Keratinocyte (primary cell): ENCODE results near the gene TTC39C. TPM values are rescaled to one million over a fixed set of nuclear protein-coding genes. Genes with fewer than 3 reads are reported as not detected.

Experiments
- DNase-seq: peaks from one replicate; pipeline ENCODE4 v3.0.0-alpha.2; 2011; ENCODE audit warnings: low read depth, missing footprints, low spot score
- FAIRE-seq: peaks from 2 replicates; lab custom pipeline; 2011; peaks lifted over from hg19 to GRCh38; lab: Jason Lieb, UNC
- H2AFZ ChIP-seq: 2 replicates; pipeline ENCODE4 v1.6.0; 2012; ENCODE audit warnings: low read length, control low read depth, inconsistent platforms; ENCODE audit not compliant: control insufficient read depth
- H3K27ac ChIP-seq: 2 replicates; pipeline ENCODE4 v1.5.1; 2011; ENCODE audit warnings: low read length; ENCODE audit not compliant: control insufficient read depth, insufficient read depth
- H3K27me3 ChIP-seq: 3 replicates; pipeline ENCODE4 v1.6.0; 2011; ENCODE audit warnings: low read length; ENCODE audit not compliant: control insufficient read depth, insufficient read depth; ENCODE audit errors: extremely low read depth
- H3K36me3 ChIP-seq, 2 experiments: 2 replicates in 1 of 2; 3 replicates in 1 of 2; pipeline ENCODE4 v1.5.1; 2011; ENCODE audit warnings: low read length in 2 of 2, mild to moderate bottlenecking in 1 of 2; ENCODE audit not compliant: control insufficient read depth in 2 of 2, insufficient read depth in 2 of 2; ENCODE audit errors: extremely low read depth in 1 of 2
- H3K4me1 ChIP-seq: 3 replicates; pipeline ENCODE4 v1.5.1; 2011; ENCODE audit warnings: low read length; ENCODE audit not compliant: control insufficient read depth, insufficient read depth; ENCODE audit errors: extremely low read depth
- H3K4me2 ChIP-seq: 3 replicates; pipeline ENCODE4 v1.6.0; 2011; ENCODE audit warnings: low read depth, low read length; ENCODE audit not compliant: control insufficient read depth, insufficient read depth; ENCODE audit errors: extremely low read depth
- H3K4me3 ChIP-seq, 3 experiments: fragments of 200-600 bp in 1 of 3; sonication (generic) in 1 of 3; 2 replicates in 2 of 3; 3 replicates in 1 of 3; pipeline ENCODE4 v1.5.1; 2011 to 2016; ENCODE audit warnings: low read length in 3 of 3, mild to moderate bottlenecking in 3 of 3, control low read depth in 2 of 3, inconsistent platforms in 1 of 3, low read depth in 1 of 3, mixed read lengths in 1 of 3, mixed run types in 1 of 3, moderate library complexity in 1 of 3; ENCODE audit not compliant: control insufficient read depth in 2 of 3, insufficient read depth in 2 of 3; ENCODE audit errors: extremely low read depth in 1 of 3
- H3K79me2 ChIP-seq: 2 replicates; pipeline ENCODE4 v1.6.0; 2012; ENCODE audit warnings: low read length; ENCODE audit not compliant: control insufficient read depth, insufficient read depth
- H3K9ac ChIP-seq: 3 replicates; pipeline ENCODE4 v1.6.0; 2011; ENCODE audit warnings: low read length; ENCODE audit not compliant: control insufficient read depth, insufficient read depth; ENCODE audit errors: extremely low read depth
- H3K9me1 ChIP-seq: 3 replicates; pipeline ENCODE4 v1.6.0; 2011; ENCODE audit warnings: low read length; ENCODE audit not compliant: control insufficient read depth, insufficient read depth; ENCODE audit errors: extremely low read depth
- H3K9me3 ChIP-seq: 2 replicates; pipeline ENCODE4 v1.5.1; 2012; ENCODE audit warnings: low read depth, low read length; ENCODE audit not compliant: control insufficient read depth
- H4K20me1 ChIP-seq: 3 replicates; pipeline ENCODE4 v1.6.0; 2011; ENCODE audit warnings: low read length; ENCODE audit not compliant: control insufficient read depth, insufficient read depth; ENCODE audit errors: extremely low read depth
- EZH2 ChIP-seq: IDR thresholded peaks from one replicate; pipeline ENCODE4 v1.6.1; 2012; ENCODE audit warnings: inconsistent platforms, mild to moderate bottlenecking, low read length, moderate library complexity
- dilution Hi-C: fragments of 300-500 bp; cut with MboI; formaldehyde crosslinking; loops from one replicate; pipeline ENCODE4 v1.7.0; 2020; ENCODE audit warnings: low sequenced_read_pairs; ENCODE audit not compliant: extremely low pct_ligation_motif_present
- polyA plus RNA-seq, 5 experiments: library from polyadenylated mRNA; depleted of rRNA in 3 of 5; stranded (reverse) in 3 of 5; stranded (forward) in 1 of 5; unstranded in 1 of 5; fragments of >200 nt; gene quantifications; 1 replicate in 1 of 5; 2 replicates in 3 of 5; 3 replicates in 1 of 5; pipeline versions ENCODE4 v1.2.1 to v1.2.3, GENCODE V29; 2011 to 2012; ENCODE audit warnings: missing spikeins in 2 of 5, low read depth in 1 of 5, low replicate concordance in 1 of 5
- TF ChIP-seq, protein P1 (sequence below), 3 experiments: IDR thresholded peaks in 1 of 3; conservative IDR thresholded peaks in 1 of 3; optimal IDR thresholded peaks in 1 of 3; 2 replicates in 2 of 3; 3 replicates in 1 of 3; pipeline versions ENCODE3 to v1.5.1; 2011; ENCODE audit warnings: low read length in 3 of 3, mild to moderate bottlenecking in 3 of 3, moderate library complexity in 2 of 3, control low read depth in 1 of 3, inconsistent platforms in 1 of 3; ENCODE audit not compliant: insufficient read depth in 2 of 3; ENCODE audit errors: extremely low read depth in 1 of 3

TTC39C gene
- polyA plus RNA-seq, 1 donor (not counting 4 experiments of a cell fraction or from before 2014, with no cell fraction given), result 26.8 TPM

DNA sequence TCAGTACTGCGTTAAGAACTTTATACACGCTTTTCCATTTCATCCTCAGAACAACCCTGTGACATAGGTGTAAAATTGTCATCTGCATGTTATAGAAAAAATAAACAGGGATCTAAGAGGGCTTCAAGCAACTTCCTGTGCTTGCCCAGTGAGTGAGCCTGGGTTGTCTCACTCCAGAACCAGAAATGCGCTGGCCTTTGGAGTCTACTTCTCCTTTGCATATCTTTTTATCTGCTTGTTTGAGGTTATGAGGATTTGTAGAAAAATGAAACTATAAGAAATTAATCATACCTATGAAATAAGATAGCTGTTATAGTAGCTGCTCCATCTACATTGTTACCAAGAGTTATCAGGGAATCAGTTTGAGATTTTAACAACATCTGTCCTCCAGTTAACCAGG is 69.0 kb downstream of the TTC39C start:
- dilution Hi-C loops, result no loop called here
- Histone ChIP-seq H3K4me2 (no peak overlapping the region), H3K9ac (no peak overlapping the region), H3K36me3 (peaks cover 6 to 15% of the 10 kb centered on the region in 2 experiments), H3K27ac (no peak overlapping the region), H3K27me3 (no peaks in the 10 kb centered on the region), H3K4me3 (no peak overlapping the region), H2AFZ (no peak overlapping the region), H3K9me3 (no peaks in the 10 kb centered on the region), H3K79me2 (no peaks in the 10 kb centered on the region), H3K4me1 (no peaks in the 10 kb centered on the region), H4K20me1 (no peaks in the 10 kb centered on the region), H3K9me1 (peaks cover 3% of the 10 kb centered on the region)
- DNase-seq (no peak), FAIRE-seq (no peak)
- TF ChIP-seq EZH2, result no peak
- TF ChIP-seq, protein P1, sequence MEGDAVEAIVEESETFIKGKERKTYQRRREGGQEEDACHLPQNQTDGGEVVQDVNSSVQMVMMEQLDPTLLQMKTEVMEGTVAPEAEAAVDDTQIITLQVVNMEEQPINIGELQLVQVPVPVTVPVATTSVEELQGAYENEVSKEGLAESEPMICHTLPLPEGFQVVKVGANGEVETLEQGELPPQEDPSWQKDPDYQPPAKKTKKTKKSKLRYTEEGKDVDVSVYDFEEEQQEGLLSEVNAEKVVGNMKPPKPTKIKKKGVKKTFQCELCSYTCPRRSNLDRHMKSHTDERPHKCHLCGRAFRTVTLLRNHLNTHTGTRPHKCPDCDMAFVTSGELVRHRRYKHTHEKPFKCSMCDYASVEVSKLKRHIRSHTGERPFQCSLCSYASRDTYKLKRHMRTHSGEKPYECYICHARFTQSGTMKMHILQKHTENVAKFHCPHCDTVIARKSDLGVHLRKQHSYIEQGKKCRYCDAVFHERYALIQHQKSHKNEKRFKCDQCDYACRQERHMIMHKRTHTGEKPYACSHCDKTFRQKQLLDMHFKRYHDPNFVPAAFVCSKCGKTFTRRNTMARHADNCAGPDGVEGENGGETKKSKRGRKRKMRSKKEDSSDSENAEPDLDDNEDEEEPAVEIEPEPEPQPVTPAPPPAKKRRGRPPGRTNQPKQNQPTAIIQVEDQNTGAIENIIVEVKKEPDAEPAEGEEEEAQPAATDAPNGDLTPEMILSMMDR (optimal IDR thresholded peaks at IDR 0.05 in 1 of 3, IDR thresholded peaks at IDR 0.05 in 1 of 3, conservative IDR thresholded peaks at IDR 0.05 in 1 of 3; ENCODE audit: extremely low read depth in 1 of 3, insufficient read depth in 2 of 3, low read length in 3 of 3), result no peak

DNA sequence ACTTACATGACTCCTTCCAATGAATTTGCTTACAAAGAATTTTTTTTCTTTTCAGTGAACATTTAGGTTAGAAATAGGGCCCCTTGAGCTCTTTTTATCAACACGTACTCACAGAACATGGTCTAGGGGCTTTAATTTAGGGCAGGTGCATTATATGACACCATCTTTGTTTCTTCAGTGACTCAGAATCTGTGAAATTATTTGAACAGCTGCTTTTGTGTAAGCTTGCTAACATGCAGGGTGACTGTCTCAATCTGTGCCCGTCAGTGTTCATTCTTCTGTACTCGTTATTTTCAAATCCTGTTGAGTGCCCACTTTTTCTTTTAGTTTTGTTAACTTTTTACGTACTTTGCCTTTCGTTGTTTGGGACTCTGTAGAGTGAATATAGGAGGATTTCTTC is 71.5 kb downstream of the TTC39C start:
- Histone ChIP-seq H3K9ac (no peak overlapping the region), H3K4me2 (no peak overlapping the region), H3K36me3 (peaks cover 5 to 7% of the 10 kb centered on the region in 2 experiments), H3K4me1 (no peaks in the 10 kb centered on the region), H3K27ac (no peak overlapping the region), H3K79me2 (no peaks in the 10 kb centered on the region), H4K20me1 (no peaks in the 10 kb centered on the region), H2AFZ (no peak overlapping the region), H3K27me3 (no peaks in the 10 kb centered on the region), H3K4me3 (no peak overlapping the region), H3K9me3 (no peaks in the 10 kb centered on the region), H3K9me1 (no peaks in the 10 kb centered on the region)
- no peak for FAIRE-seq
- no peak for DNase-seq
- dilution Hi-C loops, result no loop called here
- TF ChIP-seq, protein P1 (optimal IDR thresholded peaks at IDR 0.05 in 1 of 3, IDR thresholded peaks at IDR 0.05 in 1 of 3, conservative IDR thresholded peaks at IDR 0.05 in 1 of 3; ENCODE audit: extremely low read depth in 1 of 3, insufficient read depth in 2 of 3, low read length in 3 of 3), result no peak
- no peak for TF ChIP-seq EZH2
